ENCODE measurements around the gene C12orf57.

DNA sequence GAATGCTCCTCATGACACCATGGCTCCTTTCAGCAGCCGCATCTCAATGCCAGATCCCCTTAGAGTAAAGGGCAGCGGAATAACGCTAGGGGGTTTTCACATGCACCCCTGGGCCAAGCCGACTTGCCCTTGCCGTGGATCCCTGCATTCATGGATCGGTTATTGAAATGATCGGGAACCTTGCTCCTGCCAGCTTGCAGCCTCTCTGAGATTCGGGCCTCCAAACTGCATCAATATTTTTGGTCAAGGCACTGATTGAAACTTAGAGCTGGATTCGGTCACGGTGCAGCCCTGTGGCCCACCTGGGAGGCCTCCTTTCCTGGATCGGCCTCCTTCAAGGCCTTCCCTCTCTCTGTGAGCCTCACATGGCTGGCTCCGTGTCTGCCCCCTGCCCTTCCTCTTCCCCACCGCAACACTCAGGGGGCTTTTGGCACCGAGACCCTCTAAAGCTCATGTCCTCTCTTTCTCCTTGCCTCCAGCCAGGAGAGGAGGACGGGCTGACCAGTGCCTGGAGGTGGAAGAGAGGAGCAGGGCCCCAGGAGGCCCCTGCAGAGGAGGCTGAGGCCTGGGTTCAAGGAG, 9.1 kb downstream of the C12orf57 start:
- no peak for TF ChIP-seq CTCF (IDR thresholded peaks at IDR 0.05 in 4 of 5, conservative IDR thresholded peaks at IDR 0.05 in 1 of 5)
- no peak for TF ChIP-seq POLR2A (IDR thresholded peaks at IDR 0.05)

Data from gastrocnemius medialis (tissue), 4 donors.